Measurements from ENCODE around the gene TAC4. TPM values are rescaled to one million over a fixed set of nuclear protein-coding genes. Genes with fewer than 3 reads are reported as not detected.

TAC4 gene
- total RNA-seq, 1 experiment from 2014 or later, result not detected

GRCh38 chr17:49866019-49866380 lies 18.1 kb upstream of the TAC4 start:
- WGBS (ENCODE audit: extremely low coverage, insufficient read length, low lambda C conversion rate), result no CpG with 5 or more reads among the region's 1 CpG
- Mint-ChIP-seq H3K9me3 (no peaks in the 10 kb centered on the region), H3K4me1 (peaks cover 49 to 63% of the 10 kb centered on the region in 2 experiments), H3K27me3 (ENCODE audit: low read depth) (peaks cover 7% of the 10 kb centered on the region), H3K27ac (peak overlapping the region; percentile 87 to 94 (median 90); a peak in 6 of 7 replicates), H3K4me3 (no peak overlapping the region), H3K36me3 (ENCODE audit: insufficient read depth in 1 of 3, low read depth in 3 of 3) (no peaks in the 10 kb centered on the region; a peak in 1 of 7 replicates)
- Histone ChIP-seq H3K56ac (ENCODE audit: insufficient read length, low read depth, low read length) (no peak overlapping the region), H3K79me2 (ENCODE audit: insufficient read depth, low read length) (no peaks in the 10 kb centered on the region), H3K9ac (ENCODE audit: extremely low read depth, insufficient read length, low read length) (no peak overlapping the region), H3K4me2 (ENCODE audit: insufficient read depth, insufficient read length, low read length) (no peak overlapping the region), H2BK15ac (ENCODE audit: low read depth, low read length) (no peak overlapping the region), H3K27me3 (ENCODE audit: insufficient read depth, low read length) (no peaks in the 10 kb centered on the region), H2BK12ac (ENCODE audit: insufficient read length, low read depth, low read length) (no peak overlapping the region), H2BK5ac (ENCODE audit: insufficient read length, low read length) (no peak overlapping the region), H2BK120ac (ENCODE audit: low read depth, low read length, poor library complexity, severe bottlenecking) (no peak overlapping the region), H3K4ac (ENCODE audit: low read depth, low read length) (no peak overlapping the region), H2AFZ (ENCODE audit: low read length) (no peak overlapping the region), H3K9me3 (ENCODE audit: control insufficient read depth, low read depth, low read length) (no peaks in the 10 kb centered on the region), H4K91ac (ENCODE audit: insufficient read length, low read depth, low read length) (no peak overlapping the region), H2BK20ac (ENCODE audit: low read depth, low read length, poor library complexity, severe bottlenecking) (no peak overlapping the region), H4K8ac (replicated peaks; ENCODE audit: insufficient read length, low read depth, low read length) (no peak overlapping the region), H3K4me1 (ENCODE audit: insufficient read depth, low read length) (peaks cover 6% of the 10 kb centered on the region; the same call in 1 of the 2 replicates), H2AK5ac (ENCODE audit: insufficient read length, low read length) (no peak overlapping the region), H4K5ac (ENCODE audit: insufficient read length, low read depth, low read length) (no peak overlapping the region), H3K27ac (ENCODE audit: insufficient read length, low read depth, low read length) (no peak overlapping the region), H3K23ac (ENCODE audit: insufficient read length, low read depth, low read length) (no peak overlapping the region), H3K79me1 (ENCODE audit: insufficient read depth, low read depth, low read length, poor library complexity, severe bottlenecking) (no peaks in the 10 kb centered on the region), H3T11ph (ENCODE audit: low read length) (no peak overlapping the region), H3K18ac (ENCODE audit: insufficient read length, low read depth, low read length) (no peak overlapping the region), H3K14ac (ENCODE audit: insufficient read depth, low read length) (no peak overlapping the region), H3K23me2 (ENCODE audit: insufficient read length, low read depth, low read length, poor library complexity, severe bottlenecking) (no peaks in the 10 kb centered on the region), H4K20me1 (ENCODE audit: control insufficient read depth, insufficient read depth, insufficient read length) (no peaks in the 10 kb centered on the region)
- DNase-seq, result no peak
- no peak for TF ChIP-seq CTCF (conservative IDR thresholded peaks at IDR 0.05)
